ENCODE data around the gene FLII.

DNA sequence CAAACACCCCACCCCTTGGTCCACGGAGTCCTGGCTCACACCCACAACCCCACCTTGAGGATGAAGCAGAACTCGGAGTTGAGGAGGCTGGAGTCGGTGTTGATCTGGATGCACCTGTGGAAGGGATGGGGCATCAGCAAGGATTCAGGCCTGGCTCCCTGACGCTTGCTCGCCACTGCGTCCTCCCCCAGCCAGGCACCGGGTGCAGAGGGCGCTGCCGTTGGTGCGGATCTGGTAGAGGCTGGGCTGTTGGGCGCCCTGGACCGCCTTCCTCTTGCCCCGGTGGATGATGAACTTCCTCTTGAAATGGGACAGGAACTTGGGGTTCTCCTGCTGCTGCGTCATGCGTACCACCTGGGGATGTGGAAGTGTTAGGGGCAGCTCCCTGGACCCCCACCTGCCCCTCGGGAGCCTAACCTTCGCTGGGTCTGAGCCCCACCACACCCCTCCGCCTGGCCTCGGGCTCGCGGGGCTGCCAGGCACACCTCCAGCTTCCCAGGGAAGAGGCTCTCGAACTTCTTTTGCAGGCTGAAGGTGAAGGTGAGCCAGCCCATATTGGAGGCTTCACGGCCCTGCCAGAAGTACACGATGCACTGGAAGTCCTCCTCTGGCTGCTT lies 12.3 kb downstream of the FLII start:
- TF ChIP-seq, protein P1, sequence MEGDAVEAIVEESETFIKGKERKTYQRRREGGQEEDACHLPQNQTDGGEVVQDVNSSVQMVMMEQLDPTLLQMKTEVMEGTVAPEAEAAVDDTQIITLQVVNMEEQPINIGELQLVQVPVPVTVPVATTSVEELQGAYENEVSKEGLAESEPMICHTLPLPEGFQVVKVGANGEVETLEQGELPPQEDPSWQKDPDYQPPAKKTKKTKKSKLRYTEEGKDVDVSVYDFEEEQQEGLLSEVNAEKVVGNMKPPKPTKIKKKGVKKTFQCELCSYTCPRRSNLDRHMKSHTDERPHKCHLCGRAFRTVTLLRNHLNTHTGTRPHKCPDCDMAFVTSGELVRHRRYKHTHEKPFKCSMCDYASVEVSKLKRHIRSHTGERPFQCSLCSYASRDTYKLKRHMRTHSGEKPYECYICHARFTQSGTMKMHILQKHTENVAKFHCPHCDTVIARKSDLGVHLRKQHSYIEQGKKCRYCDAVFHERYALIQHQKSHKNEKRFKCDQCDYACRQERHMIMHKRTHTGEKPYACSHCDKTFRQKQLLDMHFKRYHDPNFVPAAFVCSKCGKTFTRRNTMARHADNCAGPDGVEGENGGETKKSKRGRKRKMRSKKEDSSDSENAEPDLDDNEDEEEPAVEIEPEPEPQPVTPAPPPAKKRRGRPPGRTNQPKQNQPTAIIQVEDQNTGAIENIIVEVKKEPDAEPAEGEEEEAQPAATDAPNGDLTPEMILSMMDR (IDR thresholded peaks at IDR 0.05; ENCODE audit: control extremely low read depth in 1 of 3, insufficient read depth in 1 of 3, low read depth in 1 of 3, low read length in 3 of 3): no peak
- no peak for TF ChIP-seq SUZ12 (IDR thresholded peaks at IDR 0.05; ENCODE audit: low read length)
- no peak for TF ChIP-seq CHD2 (IDR thresholded peaks at IDR 0.05; ENCODE audit: low read length)
- TF ChIP-seq, protein P2, sequence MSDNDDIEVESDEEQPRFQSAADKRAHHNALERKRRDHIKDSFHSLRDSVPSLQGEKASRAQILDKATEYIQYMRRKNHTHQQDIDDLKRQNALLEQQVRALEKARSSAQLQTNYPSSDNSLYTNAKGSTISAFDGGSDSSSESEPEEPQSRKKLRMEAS (IDR thresholded peaks at IDR 0.05): no peak
- TF ChIP-seq KDM5A (IDR thresholded peaks at IDR 0.05; ENCODE audit: low read length): no peak
- 0 out of 2 replicates have a peak, but pooled peaks have one; percentile 40 for TF ChIP-seq POLR2AphosphoS5 (IDR thresholded peaks at IDR 0.05; ENCODE audit: low read depth, low read length)
- TF ChIP-seq RNF2 (IDR thresholded peaks at IDR 0.05; ENCODE audit: borderline replicate concordance, low read depth, low read length, missing control alignments, poor library complexity, severe bottlenecking): no peak
- no peak for TF ChIP-seq TEAD4 (IDR thresholded peaks at IDR 0.05; ENCODE audit: low read depth, low read length)
- no peak for TF ChIP-seq EP300 (IDR thresholded peaks at IDR 0.05; ENCODE audit: borderline replicate concordance in 1 of 2, low read depth in 2 of 2, low read length in 2 of 2)
- no peak for TF ChIP-seq TAF1 (IDR thresholded peaks at IDR 0.05; ENCODE audit: low read depth, low read length)
- TF ChIP-seq RFX5 (IDR thresholded peaks at IDR 0.05; ENCODE audit: borderline replicate concordance, low read depth, low read length): no peak
- TF ChIP-seq SRF (IDR thresholded peaks at IDR 0.05; ENCODE audit: low read depth, low read length): no peak
- TF ChIP-seq, protein P3, sequence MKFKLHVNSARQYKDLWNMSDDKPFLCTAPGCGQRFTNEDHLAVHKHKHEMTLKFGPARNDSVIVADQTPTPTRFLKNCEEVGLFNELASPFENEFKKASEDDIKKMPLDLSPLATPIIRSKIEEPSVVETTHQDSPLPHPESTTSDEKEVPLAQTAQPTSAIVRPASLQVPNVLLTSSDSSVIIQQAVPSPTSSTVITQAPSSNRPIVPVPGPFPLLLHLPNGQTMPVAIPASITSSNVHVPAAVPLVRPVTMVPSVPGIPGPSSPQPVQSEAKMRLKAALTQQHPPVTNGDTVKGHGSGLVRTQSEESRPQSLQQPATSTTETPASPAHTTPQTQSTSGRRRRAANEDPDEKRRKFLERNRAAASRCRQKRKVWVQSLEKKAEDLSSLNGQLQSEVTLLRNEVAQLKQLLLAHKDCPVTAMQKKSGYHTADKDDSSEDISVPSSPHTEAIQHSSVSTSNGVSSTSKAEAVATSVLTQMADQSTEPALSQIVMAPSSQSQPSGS (IDR thresholded peaks at IDR 0.05; ENCODE audit: low read length): no peak
- no peak for TF ChIP-seq BCL11A (IDR thresholded peaks at IDR 0.05; ENCODE audit: low read depth in 2 of 2, low read length in 2 of 2)
